ENCODE measurements around the gene LDHB.

GRCh38 chr12:21627924-21628323, 29.7 kb downstream of the LDHB start:
- TF ChIP-seq CTCF (IDR thresholded peaks at IDR 0.05; ENCODE audit: insufficient read depth, low read length, poor library complexity, severe bottlenecking) (no peak), EZH2phosphoT487 (conservative IDR thresholded peaks at IDR 0.05; ENCODE audit: low read length) (no peak)

Data from SU-DHL-6 (cell line).